ENCODE data around the gene WDR46.
A peak's percentile ranks its signal among the peaks of the same experiment; 100 is the strongest.

The WDR46 gene

DNA sequence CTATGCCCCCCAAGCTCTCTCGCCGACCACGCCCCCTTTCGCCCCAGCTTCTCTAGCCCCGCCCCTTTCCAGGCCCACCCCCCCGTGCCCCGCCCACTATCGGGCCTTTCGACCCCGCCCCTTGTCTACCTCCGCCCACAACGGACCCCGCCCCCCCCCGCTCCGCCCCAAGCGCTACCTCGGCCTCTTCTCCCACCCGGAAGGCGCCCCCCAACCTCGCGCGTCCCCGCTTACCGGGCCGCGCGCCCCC, 28.3 kb upstream of the WDR46 start:
- DNase-seq (ENCODE audit: insufficient read length, low spot score) (peak; percentile 26), FAIRE-seq (no peak)
- no peak for TF ChIP-seq POLR2A (IDR thresholded peaks at IDR 0.05; ENCODE audit: low read depth, low read length)

DNA sequence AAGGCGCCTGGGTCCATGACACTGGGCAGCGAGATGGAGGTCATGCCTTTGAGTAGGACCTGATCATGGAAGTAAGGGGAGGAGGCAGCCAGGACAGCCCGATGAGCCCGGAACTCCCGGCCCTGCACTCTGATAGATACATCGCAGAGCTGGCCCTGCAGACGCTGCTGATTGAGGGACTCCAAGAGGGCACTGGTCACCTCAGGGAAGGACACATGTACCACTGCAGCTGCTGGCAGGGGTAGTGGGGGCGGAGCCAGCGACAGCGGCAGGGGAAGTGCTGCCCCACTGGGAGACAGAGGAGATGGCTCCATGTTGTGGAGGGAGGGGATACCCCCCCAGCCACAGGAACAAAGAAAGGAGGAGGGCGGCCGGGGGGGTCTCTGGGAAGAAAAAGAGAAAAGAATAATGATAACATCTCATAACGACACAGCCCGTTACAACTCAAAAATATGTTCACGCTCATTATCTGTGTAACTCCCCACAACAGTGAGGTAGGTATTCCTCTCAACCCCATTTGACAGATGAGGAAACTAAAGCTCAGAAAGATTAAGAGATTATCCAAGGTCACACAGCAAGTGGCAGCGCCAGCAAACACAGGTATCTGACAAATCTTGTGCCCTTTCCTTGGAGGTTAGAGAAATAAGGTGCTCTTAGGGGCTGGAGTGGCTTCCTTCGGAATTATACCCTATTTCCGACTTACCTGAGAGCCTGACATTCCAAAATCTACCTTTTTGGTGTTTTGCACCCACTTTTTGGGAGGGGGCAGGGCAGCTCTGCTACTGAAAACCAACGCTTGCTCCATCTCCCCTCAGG, 27.8 kb upstream of the WDR46 start:
- DNase-seq (ENCODE audit: insufficient read length, low spot score): no peak
- TF ChIP-seq POLR2A (IDR thresholded peaks at IDR 0.05; ENCODE audit: low read depth, low read length): no peak
- FAIRE-seq: no peak

GRCh38 chr6:33315793-33316602, 27.0 kb upstream of the WDR46 start:
- no peak for FAIRE-seq
- TF ChIP-seq POLR2A (IDR thresholded peaks at IDR 0.05; ENCODE audit: low read depth, low read length): no peak
- no peak for DNase-seq (ENCODE audit: insufficient read length, low spot score)

DNA sequence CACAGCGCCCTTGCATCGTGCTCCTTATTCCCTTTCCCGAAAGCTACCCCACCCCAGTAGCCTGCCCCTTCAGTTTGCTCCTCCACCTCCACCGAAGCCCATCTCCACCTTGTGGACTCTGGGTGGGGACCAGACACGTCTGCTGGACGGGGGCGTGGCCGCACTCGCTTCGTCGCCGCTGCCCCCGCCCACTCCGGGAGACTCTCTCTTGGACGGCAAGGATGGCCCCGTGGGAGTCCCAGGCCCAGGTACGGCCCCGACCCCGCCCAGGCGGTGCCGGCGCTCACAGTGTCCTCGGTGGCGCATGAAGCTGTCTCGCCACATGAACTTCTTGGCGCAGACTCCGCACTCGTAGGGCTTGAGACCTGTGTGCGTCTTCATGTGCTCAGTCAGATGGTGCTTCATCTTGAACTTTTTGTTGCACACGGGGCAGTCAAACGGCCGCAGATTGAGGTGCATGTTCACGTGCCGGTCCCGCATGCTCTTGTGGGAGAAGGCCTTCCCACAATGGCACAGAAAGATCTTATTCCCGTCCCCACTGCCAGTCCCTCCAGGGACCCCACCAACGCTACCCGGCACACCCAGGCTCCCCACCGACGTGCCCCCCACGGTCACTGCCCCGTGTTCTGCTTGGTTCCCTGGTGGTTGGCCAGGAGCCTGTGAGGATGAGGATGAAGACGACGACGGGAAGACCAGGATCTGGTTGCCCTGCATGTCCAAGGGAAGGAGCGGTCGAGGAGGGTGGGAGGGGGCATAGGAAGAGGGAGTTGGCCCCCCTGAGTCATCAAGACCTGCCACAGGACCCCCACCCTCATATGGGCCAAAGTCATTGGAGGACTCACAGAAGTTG, 26.1 kb upstream of the WDR46 start:
- FAIRE-seq (no peak), DNase-seq (ENCODE audit: insufficient read length, low spot score) (no peak)

GRCh38 chr6:33314515-33314942, 25.5 kb upstream of the WDR46 start:
- no peak for TF ChIP-seq POLR2A (IDR thresholded peaks at IDR 0.05; ENCODE audit: low read depth, low read length)
- FAIRE-seq (no peak), DNase-seq (ENCODE audit: insufficient read length, low spot score) (peak; percentile 35)

More for the DNA sequence above, 26.1 kb upstream of the WDR46 start:
- no peak for TF ChIP-seq POLR2A (IDR thresholded peaks at IDR 0.05; ENCODE audit: low read depth, low read length)

- FAIRE-seq: no peak
- peak; percentile 42 for DNase-seq (ENCODE audit: insufficient read length, low spot score)
- no peak; the same call in none of the 2 replicates for TF ChIP-seq POLR2A (IDR thresholded peaks at IDR 0.05; ENCODE audit: low read depth, low read length)
These were observed 24.9 kb upstream of the WDR46 start, which contains the start of gene TAPBP for GRCh38 chr6:33313709-33314514. TSS of gene TAPBP (minus strand) at chr6:33314078. CDS start at chr6:33314041, 37 bp downstream.

GRCh38 chr6:33313105-33313708, 24.2 kb upstream of the WDR46 start:
- no peak for TF ChIP-seq POLR2A (IDR thresholded peaks at IDR 0.05; ENCODE audit: low read depth, low read length)
- FAIRE-seq (no peak), DNase-seq (ENCODE audit: insufficient read length, low spot score) (peak; percentile 31)

DNA sequence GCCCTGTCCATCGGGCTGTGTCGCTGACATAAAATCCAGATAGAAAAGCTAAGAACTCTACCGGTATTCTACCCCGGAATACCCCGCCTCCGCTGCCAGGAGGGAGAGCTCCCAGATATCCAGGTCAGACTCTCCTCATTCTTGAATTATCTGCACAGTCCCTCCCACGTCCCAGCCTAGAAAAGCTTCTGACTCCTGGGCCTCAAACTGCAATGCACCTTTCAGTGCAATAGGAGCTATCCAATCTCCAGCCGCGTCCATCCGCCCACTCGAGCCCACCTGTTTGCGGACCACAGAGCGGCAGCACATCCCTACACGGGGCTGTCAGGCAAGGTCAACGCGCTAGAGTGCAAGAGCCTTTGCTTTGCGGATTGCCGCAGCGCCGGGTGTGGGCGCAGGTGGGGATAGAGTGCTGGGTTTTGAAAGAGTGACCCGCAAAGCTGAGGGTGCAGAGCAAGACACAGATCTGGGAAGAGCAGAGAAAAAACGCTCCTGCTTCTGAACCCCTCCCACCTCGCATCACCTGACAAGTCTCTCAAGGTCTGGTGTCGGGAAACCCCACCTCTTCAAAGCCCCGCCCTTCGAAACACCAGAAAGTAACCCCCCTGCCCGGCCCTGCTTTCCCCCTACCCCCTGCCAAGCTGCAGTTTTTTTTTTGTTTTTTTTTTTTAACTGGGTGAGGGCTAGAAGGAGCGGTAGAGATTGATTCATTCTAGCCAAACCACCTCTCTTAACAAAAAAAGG, 23.5 kb upstream of the WDR46 start:
- no peak for TF ChIP-seq POLR2A (IDR thresholded peaks at IDR 0.05; ENCODE audit: low read depth, low read length)
- DNase-seq (ENCODE audit: insufficient read length, low spot score): peak; percentile 74
- no peak for FAIRE-seq

DNA sequence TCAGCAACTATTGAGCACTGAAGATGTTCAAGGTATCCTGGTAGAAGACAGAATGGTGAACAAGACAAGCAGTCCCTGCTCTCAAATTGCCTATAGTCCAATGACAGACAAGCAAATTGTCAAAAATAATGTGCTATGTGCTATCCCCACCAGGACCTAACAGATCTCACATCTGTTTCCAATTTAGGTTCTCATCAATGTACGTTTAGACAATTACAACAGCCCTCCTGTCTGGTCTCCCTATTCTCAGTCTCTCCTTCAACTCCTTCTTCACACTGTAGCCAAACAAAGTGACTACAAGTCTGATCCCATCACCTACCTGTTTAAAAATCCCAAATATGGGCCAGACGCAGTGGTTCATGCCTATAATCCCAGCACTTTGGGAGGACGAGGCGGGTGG, 17.3 kb upstream of the WDR46 start:
- DNase-seq (ENCODE audit: insufficient read length, low spot score) (no peak), FAIRE-seq (no peak)

GRCh38 chr6:33305052-33305451, 16.0 kb upstream of the WDR46 start:
- no peak for DNase-seq (ENCODE audit: insufficient read length, low spot score)
- no peak for FAIRE-seq
- TF ChIP-seq POLR2A (IDR thresholded peaks at IDR 0.05; ENCODE audit: low read depth, low read length): no peak

More for the DNA sequence above, 17.3 kb upstream of the WDR46 start:
- TF ChIP-seq POLR2A (IDR thresholded peaks at IDR 0.05; ENCODE audit: low read depth, low read length): no peak

DNA sequence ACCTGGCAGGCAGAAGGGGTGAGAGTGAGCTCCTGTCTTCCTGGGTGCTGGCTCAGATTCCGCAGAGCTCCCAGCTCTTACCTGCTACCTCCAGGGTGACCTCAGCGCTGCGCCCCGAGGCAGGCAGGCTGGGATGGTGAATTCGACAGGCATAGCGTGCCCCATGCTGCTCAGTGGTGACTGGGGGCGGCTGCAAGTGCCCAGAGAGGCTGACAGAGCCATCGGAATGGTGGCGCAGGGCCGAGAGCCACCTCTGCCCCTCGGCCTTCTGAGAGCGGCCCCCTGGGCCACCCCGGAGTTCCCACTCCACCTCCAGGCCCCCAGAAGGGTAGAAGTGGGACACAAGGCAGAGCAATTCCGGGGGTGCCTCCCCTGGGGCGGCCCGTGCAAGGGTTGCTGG, 15.2 kb upstream of the WDR46 start:
- DNase-seq (ENCODE audit: insufficient read length, low spot score) (no peak), FAIRE-seq (no peak)
- TF ChIP-seq POLR2A (IDR thresholded peaks at IDR 0.05; ENCODE audit: low read depth, low read length): no peak

- FAIRE-seq (no peak), DNase-seq (ENCODE audit: insufficient read length, low spot score) (no peak)
- TF ChIP-seq POLR2A (IDR thresholded peaks at IDR 0.05; ENCODE audit: low read depth, low read length): no peak
These were observed 12.8 kb upstream of the WDR46 start for GRCh38 chr6:33301877-33302276.
